ENCODE data around the gene OR12D3.

DNA sequence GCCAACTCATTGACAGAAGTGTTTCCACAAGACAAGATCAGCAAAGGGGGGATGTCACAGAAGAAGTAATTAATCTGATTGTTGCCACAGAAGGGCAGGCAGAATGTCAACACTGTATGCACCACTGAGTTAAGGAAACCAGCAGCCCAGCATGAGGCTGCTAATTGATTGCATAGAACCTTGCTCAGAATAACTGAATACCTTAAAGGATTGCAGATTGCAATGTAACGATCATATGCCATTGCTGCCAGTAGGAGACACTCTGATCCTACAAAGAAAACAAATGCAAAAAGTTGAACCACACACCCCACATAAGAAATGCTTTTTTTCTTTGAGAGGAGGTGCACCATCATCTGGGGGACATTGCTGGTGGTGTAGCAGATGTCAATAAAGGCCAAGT is 19.5 kb downstream of the OR12D3 start:
- TF ChIP-seq, protein P1, sequence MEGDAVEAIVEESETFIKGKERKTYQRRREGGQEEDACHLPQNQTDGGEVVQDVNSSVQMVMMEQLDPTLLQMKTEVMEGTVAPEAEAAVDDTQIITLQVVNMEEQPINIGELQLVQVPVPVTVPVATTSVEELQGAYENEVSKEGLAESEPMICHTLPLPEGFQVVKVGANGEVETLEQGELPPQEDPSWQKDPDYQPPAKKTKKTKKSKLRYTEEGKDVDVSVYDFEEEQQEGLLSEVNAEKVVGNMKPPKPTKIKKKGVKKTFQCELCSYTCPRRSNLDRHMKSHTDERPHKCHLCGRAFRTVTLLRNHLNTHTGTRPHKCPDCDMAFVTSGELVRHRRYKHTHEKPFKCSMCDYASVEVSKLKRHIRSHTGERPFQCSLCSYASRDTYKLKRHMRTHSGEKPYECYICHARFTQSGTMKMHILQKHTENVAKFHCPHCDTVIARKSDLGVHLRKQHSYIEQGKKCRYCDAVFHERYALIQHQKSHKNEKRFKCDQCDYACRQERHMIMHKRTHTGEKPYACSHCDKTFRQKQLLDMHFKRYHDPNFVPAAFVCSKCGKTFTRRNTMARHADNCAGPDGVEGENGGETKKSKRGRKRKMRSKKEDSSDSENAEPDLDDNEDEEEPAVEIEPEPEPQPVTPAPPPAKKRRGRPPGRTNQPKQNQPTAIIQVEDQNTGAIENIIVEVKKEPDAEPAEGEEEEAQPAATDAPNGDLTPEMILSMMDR (IDR thresholded peaks at IDR 0.05; ENCODE audit: insufficient read depth, low read length, poor library complexity, severe bottlenecking): no peak
- TF ChIP-seq EZH2phosphoT487 (conservative IDR thresholded peaks at IDR 0.05; ENCODE audit: low read length): no peak

Data from SU-DHL-6 (cell line).